Keratinocyte (primary cell): ENCODE measurements around the gene SLC44A5. TPM values are rescaled to one million over a fixed set of nuclear protein-coding genes. Genes with fewer than 3 reads are reported as not detected.
"Not testable (repeated sequence)": the region's sequence is repeated elsewhere in the genome, so short reads cannot be mapped to it uniquely, and the experiment has no call there.

Source experiments
- DNase-seq: peaks from one replicate; pipeline ENCODE4 v3.0.0-alpha.2; 2011; ENCODE audit warnings: low read depth, missing footprints, low spot score
- FAIRE-seq: peaks from 2 replicates; lab custom pipeline; 2011; peaks lifted over from hg19 to GRCh38; lab: Jason Lieb, UNC
- H2AFZ ChIP-seq: 2 replicates; pipeline ENCODE4 v1.6.0; 2012; ENCODE audit warnings: low read length, control low read depth, inconsistent platforms; ENCODE audit not compliant: control insufficient read depth
- H3K27ac ChIP-seq: 2 replicates; pipeline ENCODE4 v1.5.1; 2011; ENCODE audit warnings: low read length; ENCODE audit not compliant: control insufficient read depth, insufficient read depth
- H3K27me3 ChIP-seq: 3 replicates; pipeline ENCODE4 v1.6.0; 2011; ENCODE audit warnings: low read length; ENCODE audit not compliant: control insufficient read depth, insufficient read depth; ENCODE audit errors: extremely low read depth
- H3K36me3 ChIP-seq, 2 experiments: 2 replicates in 1 of 2; 3 replicates in 1 of 2; pipeline ENCODE4 v1.5.1; 2011; ENCODE audit warnings: low read length in 2 of 2, mild to moderate bottlenecking in 1 of 2; ENCODE audit not compliant: control insufficient read depth in 2 of 2, insufficient read depth in 2 of 2; ENCODE audit errors: extremely low read depth in 1 of 2
- H3K4me1 ChIP-seq: 3 replicates; pipeline ENCODE4 v1.5.1; 2011; ENCODE audit warnings: low read length; ENCODE audit not compliant: control insufficient read depth, insufficient read depth; ENCODE audit errors: extremely low read depth
- H3K4me2 ChIP-seq: 3 replicates; pipeline ENCODE4 v1.6.0; 2011; ENCODE audit warnings: low read depth, low read length; ENCODE audit not compliant: control insufficient read depth, insufficient read depth; ENCODE audit errors: extremely low read depth
- H3K4me3 ChIP-seq, 3 experiments: fragments of 200-600 bp in 1 of 3; sonication (generic) in 1 of 3; 2 replicates in 2 of 3; 3 replicates in 1 of 3; pipeline ENCODE4 v1.5.1; 2011 to 2016; ENCODE audit warnings: low read length in 3 of 3, mild to moderate bottlenecking in 3 of 3, control low read depth in 2 of 3, inconsistent platforms in 1 of 3, low read depth in 1 of 3, mixed read lengths in 1 of 3, mixed run types in 1 of 3, moderate library complexity in 1 of 3; ENCODE audit not compliant: control insufficient read depth in 2 of 3, insufficient read depth in 2 of 3; ENCODE audit errors: extremely low read depth in 1 of 3
- H3K79me2 ChIP-seq: 2 replicates; pipeline ENCODE4 v1.6.0; 2012; ENCODE audit warnings: low read length; ENCODE audit not compliant: control insufficient read depth, insufficient read depth
- H3K9ac ChIP-seq: 3 replicates; pipeline ENCODE4 v1.6.0; 2011; ENCODE audit warnings: low read length; ENCODE audit not compliant: control insufficient read depth, insufficient read depth; ENCODE audit errors: extremely low read depth
- H3K9me1 ChIP-seq: 3 replicates; pipeline ENCODE4 v1.6.0; 2011; ENCODE audit warnings: low read length; ENCODE audit not compliant: control insufficient read depth, insufficient read depth; ENCODE audit errors: extremely low read depth
- H3K9me3 ChIP-seq: 2 replicates; pipeline ENCODE4 v1.5.1; 2012; ENCODE audit warnings: low read depth, low read length; ENCODE audit not compliant: control insufficient read depth
- H4K20me1 ChIP-seq: 3 replicates; pipeline ENCODE4 v1.6.0; 2011; ENCODE audit warnings: low read length; ENCODE audit not compliant: control insufficient read depth, insufficient read depth; ENCODE audit errors: extremely low read depth
- CTCF ChIP-seq, 3 experiments: IDR thresholded peaks in 1 of 3; conservative IDR thresholded peaks in 1 of 3; optimal IDR thresholded peaks in 1 of 3; 2 replicates in 2 of 3; 3 replicates in 1 of 3; pipeline versions ENCODE3 to v1.5.1; 2011; ENCODE audit warnings: low read length in 3 of 3, mild to moderate bottlenecking in 3 of 3, moderate library complexity in 2 of 3, control low read depth in 1 of 3, inconsistent platforms in 1 of 3; ENCODE audit not compliant: insufficient read depth in 2 of 3; ENCODE audit errors: extremely low read depth in 1 of 3
- EZH2 ChIP-seq: IDR thresholded peaks from one replicate; pipeline ENCODE4 v1.6.1; 2012; ENCODE audit warnings: inconsistent platforms, mild to moderate bottlenecking, low read length, moderate library complexity
- dilution Hi-C: fragments of 300-500 bp; cut with MboI; formaldehyde crosslinking; loops from one replicate; pipeline ENCODE4 v1.7.0; 2020; ENCODE audit warnings: low sequenced_read_pairs; ENCODE audit not compliant: extremely low pct_ligation_motif_present
- polyA plus RNA-seq, 5 experiments: library from polyadenylated mRNA; depleted of rRNA in 3 of 5; stranded (reverse) in 3 of 5; stranded (forward) in 1 of 5; unstranded in 1 of 5; fragments of >200 nt; gene quantifications; 1 replicate in 1 of 5; 2 replicates in 3 of 5; 3 replicates in 1 of 5; pipeline versions ENCODE4 v1.2.1 to v1.2.3, GENCODE V29; 2011 to 2012; ENCODE audit warnings: missing spikeins in 2 of 5, low read depth in 1 of 5, low replicate concordance in 1 of 5

SLC44A5 gene
- polyA plus RNA-seq, 1 donor (not counting 4 experiments of a cell fraction or from before 2014, with no cell fraction given): 0.72 TPM

GRCh38 chr1:75600781-75601180 is 10.1 kb downstream of the SLC44A5 start:
- FAIRE-seq: no peak
- H3K27ac ChIP-seq: no peak overlapping the region
- no peaks in the 10 kb centered on the region for H3K9me1 ChIP-seq
- H3K4me2 ChIP-seq: no peak overlapping the region
- H3K36me3 ChIP-seq: no peaks in the 10 kb centered on the region
- H3K27me3 ChIP-seq: no peaks in the 10 kb centered on the region
- H3K79me2 ChIP-seq: no peaks in the 10 kb centered on the region
- H4K20me1 ChIP-seq: no peaks in the 10 kb centered on the region
- no peak for DNase-seq
- no peak overlapping the region for H3K4me3 ChIP-seq
- dilution Hi-C loops: no loop called here
- no peak for TF ChIP-seq CTCF (optimal IDR thresholded peaks at IDR 0.05 in 1 of 3, IDR thresholded peaks at IDR 0.05 in 1 of 3, conservative IDR thresholded peaks at IDR 0.05 in 1 of 3; ENCODE audit: extremely low read depth in 1 of 3, insufficient read depth in 2 of 3, low read length in 3 of 3)
- no peak for TF ChIP-seq EZH2
- H3K9me3 ChIP-seq: no peaks in the 10 kb centered on the region
- H2AFZ ChIP-seq: no peak overlapping the region
- H3K4me1 ChIP-seq: no peaks in the 10 kb centered on the region
- H3K9ac ChIP-seq: no peak overlapping the region

GRCh38 chr1:75594327-75594726 is 16.6 kb downstream of the SLC44A5 start:
- H3K9me3 ChIP-seq: no peaks in the 10 kb centered on the region
- no peaks in the 10 kb centered on the region for H3K9me1 ChIP-seq
- H3K79me2 ChIP-seq: no peaks in the 10 kb centered on the region
- no peaks in the 10 kb centered on the region for H3K4me1 ChIP-seq
- H3K27me3 ChIP-seq: no peaks in the 10 kb centered on the region
- H3K4me2 ChIP-seq: no peak overlapping the region
- dilution Hi-C loops: no loop called here
- H3K36me3 ChIP-seq: no peaks in the 10 kb centered on the region
- no peak for TF ChIP-seq CTCF (optimal IDR thresholded peaks at IDR 0.05 in 1 of 3, IDR thresholded peaks at IDR 0.05 in 1 of 3, conservative IDR thresholded peaks at IDR 0.05 in 1 of 3; ENCODE audit: extremely low read depth in 1 of 3, insufficient read depth in 2 of 3, low read length in 3 of 3)
- no peak for TF ChIP-seq EZH2
- H3K27ac ChIP-seq: no peak overlapping the region
- DNase-seq (no peak), FAIRE-seq (no peak)
- H3K9ac ChIP-seq: no peak overlapping the region
- H4K20me1 ChIP-seq: no peaks in the 10 kb centered on the region
- no peak overlapping the region for H2AFZ ChIP-seq
- no peak overlapping the region for H3K4me3 ChIP-seq

- FAIRE-seq, dilution Hi-C loops, DNase-seq, H3K4me1 ChIP-seq, H3K36me3 ChIP-seq, H3K9me1 ChIP-seq, H3K4me3 ChIP-seq, H3K4me2 ChIP-seq, H3K9ac ChIP-seq, H4K20me1 ChIP-seq, H3K9me3 ChIP-seq, H3K79me2 ChIP-seq, H3K27ac ChIP-seq, H3K27me3 ChIP-seq, H2AFZ ChIP-seq: not testable (repeated sequence)
Measured at GRCh38 chr1:75593457-75593856, 17.5 kb downstream of the SLC44A5 start.
